ENCODE results near the gene TGFBR2. TPM values are rescaled to one million over a fixed set of nuclear protein-coding genes. Genes with fewer than 3 reads are reported as not detected.
A peak's percentile ranks its signal among the peaks of the same experiment; 100 is the strongest.

Gene TGFBR2
- total and polyA plus RNA-seq, 10 donors = 18.2 to 322 (median 239) TPM

GRCh38 chr3:30676424-30677346 is 70.3 kb downstream of the TGFBR2 start:
- Histone ChIP-seq H3K4me3 (no peak overlapping the region), H3K9me3 (no peaks in the 10 kb centered on the region), H3K27ac (peak overlapping the region in 7 of 8 donors; percentile 36 to 80 (median 57)), H3K27me3 (replicated peaks in 1 of 7) (no peaks in the 10 kb centered on the region), H3K36me3 (peaks cover 0 to 100% (median 82%) of the 10 kb centered on the region in 6 donors), H3K4me1 (peaks cover 34 to 99% (median 79%) of the 10 kb centered on the region in 6 donors)
- DNase-seq = no peak
- TF ChIP-seq POLR2AphosphoS5 (IDR thresholded peaks at IDR 0.05) = no peak
- no peak for TF ChIP-seq CTCF (IDR thresholded peaks at IDR 0.05 in 8 of 11, conservative IDR thresholded peaks at IDR 0.05 in 3 of 11)
- no peak for TF ChIP-seq POLR2A (IDR thresholded peaks at IDR 0.05)
- WGBS, 5 donors = 56 to 80% (median 71%) methylated on average over 4 of the region's 4 CpGs
- intact Hi-C loops (cut with DNase I; ENCODE audit: low total_unique reads) = no loop called here

GRCh38 chr3:30677347-30677685 is 70.9 kb downstream of the TGFBR2 start:
- peak overlapping the region in 7 of 8 donors; percentile 36 to 80 (median 57) for H3K27ac ChIP-seq
- H3K9me3 ChIP-seq = no peaks in the 10 kb centered on the region
- WGBS, 5 donors = 77 to 87% (median 83%) methylated on average over 8 of the region's 8 CpGs
- H3K27me3 ChIP-seq (replicated peaks in 1 of 7) = no peaks in the 10 kb centered on the region
- peaks cover 39 to 99% (median 83%) of the 10 kb centered on the region in 6 donors for H3K4me1 ChIP-seq
- intact Hi-C loops (cut with DNase I; ENCODE audit: low total_unique reads) = no loop called here
- TF ChIP-seq POLR2A (IDR thresholded peaks at IDR 0.05) (no peak), POLR2AphosphoS5 (IDR thresholded peaks at IDR 0.05) (no peak), CTCF (IDR thresholded peaks at IDR 0.05 in 8 of 11, conservative IDR thresholded peaks at IDR 0.05 in 3 of 11) (no peak)
- no peak for DNase-seq
- H3K36me3 ChIP-seq = peaks cover 0 to 100% (median 76%) of the 10 kb centered on the region in 6 donors
- H3K4me3 ChIP-seq = no peak overlapping the region

- peak overlapping the region in 6 of 8 donors; percentile 14 to 83 (median 78) for H3K27ac ChIP-seq
- H3K36me3 ChIP-seq = peaks cover 0 to 100% (median 66%) of the 10 kb centered on the region in 6 donors
- intact Hi-C loops (cut with DNase I; ENCODE audit: low total_unique reads) = no loop called here
- H3K4me3 ChIP-seq = no peak overlapping the region
- TF ChIP-seq POLR2A (IDR thresholded peaks at IDR 0.05) (no peak), POLR2AphosphoS5 (IDR thresholded peaks at IDR 0.05) (peak in 1 of 3 donors; percentile 20)
- peaks cover 45 to 99% (median 83%) of the 10 kb centered on the region in 6 donors for H3K4me1 ChIP-seq
- H3K27me3 ChIP-seq (replicated peaks in 1 of 7) = no peaks in the 10 kb centered on the region
- H3K9me3 ChIP-seq = no peaks in the 10 kb centered on the region
- no peak for DNase-seq
Observed at GRCh38 chr3:30679045-30679444, 72.6 kb downstream of the TGFBR2 start.

GRCh38 chr3:30680789-30681648 is 74.6 kb downstream of the TGFBR2 start:
- TF ChIP-seq POLR2A (IDR thresholded peaks at IDR 0.05) (no peak), CTCF (IDR thresholded peaks at IDR 0.05 in 8 of 11, conservative IDR thresholded peaks at IDR 0.05 in 3 of 11) (no peak), POLR2AphosphoS5 (IDR thresholded peaks at IDR 0.05) (no peak)
- no peak for DNase-seq
- no peak overlapping the region for H3K4me3 ChIP-seq
- H3K27me3 ChIP-seq (replicated peaks in 1 of 7) = no peaks in the 10 kb centered on the region
- peak overlapping the region; percentile 54 to 84 (median 80) for H3K27ac ChIP-seq
- H3K4me1 ChIP-seq = peaks cover 42 to 99% (median 79%) of the 10 kb centered on the region in 6 donors
- WGBS, 5 donors = 65 to 80% (median 73%) methylated on average over 18 of the region's 18 CpGs
- H3K9me3 ChIP-seq = no peaks in the 10 kb centered on the region
- intact Hi-C loops (cut with DNase I; ENCODE audit: low total_unique reads) = no loop called here
- peaks cover 0 to 100% (median 47%) of the 10 kb centered on the region in 6 donors for H3K36me3 ChIP-seq
